Gastroesophageal sphincter (tissue), 3 donors: Measurements from ENCODE around the gene ABR.

Experiments used
- POLR2A ChIP-seq, 2 donors: fragments of 450-650 bp; IDR thresholded peaks; one replicate each; pipeline ENCODE4 v1.6.1; 2017; ENCODE audit warnings: antibody characterized with exemption in 2 of 2, mild to moderate bottlenecking in 2 of 2, moderate library complexity in 1 of 2
- POLR2AphosphoS5 ChIP-seq: sonication (generic); formaldehyde crosslinking; IDR thresholded peaks from one replicate; pipeline ENCODE4 v1.6.1; 2017; ENCODE audit warnings: antibody characterized with exemption
- TF ChIP-seq, protein P1 (sequence below), 4 experiments: fragments of 200-600 bp in 2 of 4; fragments of 450-650 bp in 2 of 4; sonication (generic) in 1 of 4; IDR thresholded peaks; one replicate each; pipeline ENCODE4 v1.5.1; 2017 to 2019; ENCODE audit warnings: antibody characterized with exemption in 4 of 4, mild to moderate bottlenecking in 2 of 4, moderate library complexity in 2 of 4

DNA sequence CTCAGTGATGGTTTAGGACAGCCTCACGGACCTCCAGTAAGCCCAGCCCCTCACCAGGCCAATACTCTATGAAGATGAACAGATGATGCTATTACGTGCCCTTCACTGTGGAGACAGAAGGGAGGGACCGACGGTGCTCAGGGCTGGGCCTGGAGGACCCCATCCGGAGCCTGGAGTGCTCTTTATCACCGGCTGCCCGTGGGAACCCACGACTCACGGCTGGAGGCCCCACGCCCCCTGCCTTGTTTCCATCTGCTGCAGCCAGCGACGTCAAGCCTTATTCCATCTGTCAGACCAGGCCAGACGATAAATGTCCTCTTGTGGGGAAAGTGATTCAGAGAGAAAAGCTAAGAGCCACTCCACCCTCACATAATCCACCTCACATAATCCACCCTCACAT is 186.8 kb downstream of the ABR start:
- TF ChIP-seq, protein P1, sequence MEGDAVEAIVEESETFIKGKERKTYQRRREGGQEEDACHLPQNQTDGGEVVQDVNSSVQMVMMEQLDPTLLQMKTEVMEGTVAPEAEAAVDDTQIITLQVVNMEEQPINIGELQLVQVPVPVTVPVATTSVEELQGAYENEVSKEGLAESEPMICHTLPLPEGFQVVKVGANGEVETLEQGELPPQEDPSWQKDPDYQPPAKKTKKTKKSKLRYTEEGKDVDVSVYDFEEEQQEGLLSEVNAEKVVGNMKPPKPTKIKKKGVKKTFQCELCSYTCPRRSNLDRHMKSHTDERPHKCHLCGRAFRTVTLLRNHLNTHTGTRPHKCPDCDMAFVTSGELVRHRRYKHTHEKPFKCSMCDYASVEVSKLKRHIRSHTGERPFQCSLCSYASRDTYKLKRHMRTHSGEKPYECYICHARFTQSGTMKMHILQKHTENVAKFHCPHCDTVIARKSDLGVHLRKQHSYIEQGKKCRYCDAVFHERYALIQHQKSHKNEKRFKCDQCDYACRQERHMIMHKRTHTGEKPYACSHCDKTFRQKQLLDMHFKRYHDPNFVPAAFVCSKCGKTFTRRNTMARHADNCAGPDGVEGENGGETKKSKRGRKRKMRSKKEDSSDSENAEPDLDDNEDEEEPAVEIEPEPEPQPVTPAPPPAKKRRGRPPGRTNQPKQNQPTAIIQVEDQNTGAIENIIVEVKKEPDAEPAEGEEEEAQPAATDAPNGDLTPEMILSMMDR (IDR thresholded peaks at IDR 0.05), result no peak
- no peak for TF ChIP-seq POLR2A (IDR thresholded peaks at IDR 0.05)
- TF ChIP-seq POLR2AphosphoS5, result no peak
